ENCODE results near the gene RBM47.

The RBM47 gene

GRCh38 chr4:40586729-40587128, 42.9 kb downstream of the RBM47 start:
- no peak for DNase-seq (ENCODE audit: low read depth)

DNA sequence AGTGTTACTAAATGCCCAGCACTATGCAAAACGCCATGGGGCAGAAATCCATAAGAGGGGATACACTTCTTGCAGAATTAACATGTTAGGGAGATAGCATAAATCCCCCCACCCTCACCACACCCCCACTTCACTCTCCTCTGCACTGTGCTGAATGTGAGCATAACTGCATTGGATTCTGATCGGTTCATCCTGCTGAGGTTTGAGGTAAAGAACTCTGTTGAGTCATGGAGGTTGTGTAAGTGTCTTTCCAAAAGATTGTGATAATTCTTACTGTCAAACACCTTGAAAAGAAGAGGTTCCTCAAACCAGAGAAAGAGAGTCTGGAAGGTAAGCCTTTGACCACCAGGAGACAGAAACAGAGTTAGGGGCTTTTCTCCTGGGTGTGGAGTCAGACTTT, 43.6 kb downstream of the RBM47 start:
- DNase-seq (ENCODE audit: low read depth), result peak; percentile 79

DNA sequence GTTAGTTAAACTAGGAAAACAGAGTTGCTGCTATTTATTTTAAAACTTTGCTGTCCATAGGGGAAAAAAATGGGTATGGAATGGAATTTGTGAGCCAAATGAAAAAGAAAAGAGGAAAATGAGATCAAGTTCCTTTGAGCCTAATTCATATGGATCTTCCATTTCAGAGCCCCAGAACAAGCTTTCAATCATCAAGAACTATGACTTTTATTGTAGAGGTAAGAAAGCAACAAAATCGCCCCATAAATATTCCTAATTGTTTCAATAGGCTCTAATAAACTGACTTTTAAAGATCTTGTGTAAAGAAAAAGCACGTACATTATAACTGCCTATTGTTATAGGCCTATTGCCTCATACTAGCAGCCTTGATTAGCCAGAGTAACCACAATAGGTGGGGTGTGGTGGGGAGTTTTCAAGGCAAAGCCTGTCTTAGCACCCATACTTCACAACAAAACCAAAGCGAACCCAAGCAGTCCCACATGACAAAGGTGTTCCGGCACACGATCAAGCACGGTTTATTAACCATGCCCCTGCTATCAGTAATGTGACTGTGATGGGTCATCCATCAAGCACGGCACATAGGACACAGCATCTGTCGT, 44.4 kb downstream of the RBM47 start:
- DNase-seq (ENCODE audit: low read depth), result no peak

DNA sequence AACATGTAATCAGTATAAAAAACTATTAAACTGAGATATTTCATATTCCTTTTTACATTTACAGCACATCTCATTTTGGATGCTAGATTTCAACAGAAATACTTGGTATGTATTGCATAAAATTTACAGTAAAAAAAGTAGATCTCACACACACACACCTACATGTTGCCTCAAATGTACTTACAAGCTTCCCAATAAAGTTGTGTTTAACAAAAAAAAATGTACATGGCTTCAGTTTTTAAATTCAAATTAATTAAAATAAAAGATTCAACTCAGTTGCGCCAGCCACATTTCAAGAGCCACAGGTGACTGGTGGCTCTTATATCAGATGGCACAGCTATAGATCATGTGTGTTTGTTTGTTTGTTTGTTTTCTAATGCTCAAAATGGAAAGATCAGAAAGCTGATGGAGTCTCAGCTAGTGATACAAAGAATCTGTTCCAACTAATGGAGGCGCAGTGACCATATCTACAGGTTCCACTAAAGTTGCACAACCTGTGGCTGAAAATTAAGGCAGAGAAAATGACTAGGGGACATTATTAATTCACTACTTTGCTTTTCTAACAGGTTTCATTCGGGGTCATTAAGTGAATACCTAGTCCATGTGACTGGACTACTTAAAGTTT, 45.0 kb downstream of the RBM47 start:
- no peak for DNase-seq (ENCODE audit: low read depth)

- no peak for DNase-seq (ENCODE audit: low read depth)
Observed at GRCh38 chr4:40583850-40584439, 45.7 kb downstream of the RBM47 start.

- DNase-seq (ENCODE audit: low read depth), result no peak
Observed at GRCh38 chr4:40582413-40582812, 47.3 kb downstream of the RBM47 start.

- peak; percentile 69 for DNase-seq (ENCODE audit: low read depth)
Observed at GRCh38 chr4:40581254-40582140, 48.2 kb downstream of the RBM47 start.

DNA sequence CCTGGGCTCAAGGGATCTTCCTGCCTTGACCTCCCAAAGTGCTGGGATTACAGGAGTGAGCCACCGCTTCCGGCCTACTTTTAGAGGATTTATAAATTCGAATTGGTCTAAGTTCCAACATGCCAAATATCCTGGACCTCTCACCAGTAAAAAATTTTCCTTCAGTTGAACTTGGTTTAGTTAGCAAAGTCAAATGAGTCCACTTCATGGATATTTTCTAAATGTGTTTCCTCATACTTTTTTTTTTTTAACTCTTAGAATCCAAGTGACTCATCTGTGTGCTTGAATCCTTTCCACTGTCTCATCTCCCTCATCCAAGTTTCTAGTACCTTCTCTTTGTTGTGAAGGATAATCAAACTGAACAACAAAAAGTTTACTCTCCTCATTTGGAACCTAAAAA, 49.7 kb downstream of the RBM47 start:
- peak; percentile 90 for DNase-seq (ENCODE audit: low read depth)

- DNase-seq (ENCODE audit: low read depth), result peak; percentile 91
Observed at GRCh38 chr4:40577588-40578253, 51.9 kb downstream of the RBM47 start.

GRCh38 chr4:40576651-40577480, 52.8 kb downstream of the RBM47 start:
- DNase-seq (ENCODE audit: low read depth), result peak; percentile 95

GRCh38 chr4:40575846-40576245, 53.8 kb downstream of the RBM47 start:
- no peak for DNase-seq (ENCODE audit: low read depth)

DNA sequence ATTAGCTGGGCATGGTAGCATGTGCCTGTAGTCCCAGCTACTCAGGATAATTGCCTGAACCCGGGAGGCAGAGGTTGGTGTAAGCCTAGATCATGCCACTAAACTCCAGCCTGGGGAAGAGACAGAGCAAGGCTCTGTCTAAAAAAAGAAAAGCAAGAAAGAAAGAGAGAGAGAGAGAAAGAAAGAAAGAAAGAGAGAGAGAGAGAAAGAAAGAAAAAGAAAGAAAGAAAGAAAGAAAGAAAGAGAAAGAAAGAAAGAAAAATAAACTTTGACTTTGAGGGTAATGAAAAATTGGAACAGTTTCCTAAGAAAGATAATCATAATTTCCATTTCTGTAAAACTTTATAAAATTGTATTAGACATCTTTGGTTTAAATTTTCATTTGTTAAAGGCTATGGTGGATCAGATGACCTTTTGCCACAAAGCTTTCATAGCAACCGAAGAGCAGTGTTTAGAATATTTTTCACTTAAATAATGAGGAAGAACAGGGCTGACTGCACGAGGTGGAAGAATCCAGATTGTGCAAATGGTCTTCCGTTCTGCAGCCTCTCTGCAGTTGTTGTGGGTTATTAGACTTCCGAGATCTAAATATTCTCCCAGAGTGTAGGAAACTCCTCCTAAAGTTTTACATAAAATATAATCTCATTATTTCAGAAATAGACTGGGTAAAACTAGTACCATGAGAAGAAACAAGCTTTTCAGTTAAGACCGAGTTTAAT, 55.9 kb downstream of the RBM47 start:
- peak; percentile 75 for DNase-seq (ENCODE audit: low read depth)

DNA sequence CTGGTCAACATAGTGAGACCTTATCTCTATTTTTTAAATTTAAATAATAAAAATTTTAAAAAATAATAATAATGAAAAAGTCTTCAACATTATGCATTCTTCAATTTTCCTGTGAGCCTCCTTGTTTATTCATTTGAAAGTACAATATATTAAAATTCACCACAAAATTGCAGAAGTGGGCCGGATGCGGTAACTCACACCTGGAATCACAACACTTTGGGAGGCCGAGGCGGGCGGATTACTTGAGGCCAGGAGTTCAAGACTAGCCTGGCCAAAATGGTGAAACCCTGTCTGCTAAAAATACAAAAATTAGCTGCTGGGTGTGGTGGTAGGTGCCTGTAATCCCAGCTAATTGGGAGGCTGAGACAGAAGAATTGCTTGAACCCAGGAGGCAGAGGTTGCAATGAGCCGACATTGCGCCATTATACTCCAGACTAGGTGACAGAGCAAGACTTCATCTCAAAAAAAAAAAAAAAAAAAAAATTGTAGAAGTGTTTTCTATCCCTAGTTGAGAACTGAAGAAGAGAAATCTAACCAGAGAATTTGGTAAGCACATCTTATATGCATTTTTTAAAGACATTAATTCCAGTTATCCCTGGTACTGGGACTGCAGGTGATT, 56.9 kb downstream of the RBM47 start:
- DNase-seq (ENCODE audit: low read depth), result no peak

DNA sequence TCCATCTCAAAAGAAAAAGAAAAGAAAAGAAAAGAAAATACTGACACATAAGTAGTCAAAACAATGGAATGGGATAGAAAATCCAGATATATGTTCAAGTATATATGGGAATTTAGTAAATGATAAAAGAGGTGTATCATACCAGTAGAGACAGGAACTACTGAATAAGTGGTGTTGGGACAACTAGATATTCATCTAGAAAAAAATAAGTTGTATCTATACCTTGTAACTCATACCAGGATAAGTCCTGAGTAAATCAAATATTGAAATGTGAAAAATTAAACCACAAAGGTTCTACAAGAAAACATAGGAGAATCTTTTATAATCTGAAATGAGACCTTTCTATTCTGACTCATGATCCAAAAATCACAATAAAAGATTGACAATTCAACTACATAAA, 58.5 kb downstream of the RBM47 start:
- no peak for DNase-seq (ENCODE audit: low read depth)

DNA sequence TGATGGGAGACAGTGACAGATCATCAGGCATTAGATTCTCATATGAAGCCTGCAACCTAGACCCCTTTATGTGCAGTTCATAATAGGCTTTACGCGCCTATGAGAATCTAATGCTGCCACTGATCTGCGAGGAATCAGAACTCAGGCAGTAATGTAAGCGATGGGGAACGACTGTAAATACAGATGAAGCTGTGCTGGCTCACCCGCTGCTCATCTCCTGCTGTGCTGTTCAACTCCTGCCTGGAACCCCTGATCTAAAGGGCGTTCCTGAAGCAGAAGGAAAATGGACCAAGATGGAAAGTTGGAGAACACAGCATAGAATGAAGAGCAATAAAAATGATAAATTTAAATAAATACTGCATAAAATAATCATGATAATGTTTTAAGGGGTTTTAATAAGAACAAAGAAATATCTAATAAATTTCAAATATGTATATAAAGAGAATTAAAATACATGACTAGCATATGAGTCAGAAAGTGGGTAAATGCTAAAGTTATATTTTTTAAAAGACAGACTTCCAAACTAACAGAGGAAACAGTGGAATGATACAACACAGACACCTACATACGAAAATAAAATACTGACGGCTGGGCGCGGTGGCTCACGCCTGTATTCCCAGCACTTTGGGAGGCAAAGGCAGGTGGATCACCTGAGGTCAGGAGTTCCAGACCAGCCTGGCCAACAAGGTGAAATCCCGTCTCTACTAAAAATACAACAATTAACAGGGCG, 59.2 kb downstream of the RBM47 start:
- DNase-seq (ENCODE audit: low read depth), result no peak

DNA sequence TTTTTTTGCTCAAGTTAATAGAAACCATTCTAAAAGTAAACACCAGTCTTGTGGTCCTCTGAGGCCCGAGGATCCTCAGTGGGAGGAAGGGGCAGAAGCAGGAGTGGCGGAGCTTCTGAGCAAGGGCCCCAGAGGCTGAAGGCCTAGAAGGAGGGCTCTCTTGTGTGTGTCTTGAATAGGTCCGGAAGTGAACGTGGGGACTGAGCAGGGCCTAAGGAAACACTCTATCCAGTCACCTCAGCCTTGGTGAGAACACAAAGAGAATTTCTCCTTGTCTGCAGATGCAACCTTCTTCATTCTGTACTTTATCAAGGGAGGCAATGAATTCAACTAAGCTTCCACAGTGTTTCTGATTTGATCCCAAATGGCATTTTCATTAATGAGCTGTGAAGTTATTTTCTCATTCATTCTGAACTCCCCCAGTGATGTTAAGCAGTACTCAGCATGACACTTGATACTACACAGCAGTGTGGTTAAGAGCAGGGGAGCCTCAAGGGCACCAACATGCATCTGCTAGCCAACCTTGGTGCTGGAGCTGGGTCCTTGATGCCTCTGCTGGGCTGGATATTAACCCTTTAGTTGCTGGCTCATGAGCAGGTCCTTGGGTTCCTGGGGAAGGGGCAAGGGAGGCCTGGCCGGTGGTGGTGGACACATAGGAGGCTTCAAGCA, 64.7 kb downstream of the RBM47 start:
- peak; percentile 94 for DNase-seq (ENCODE audit: low read depth)

DNA sequence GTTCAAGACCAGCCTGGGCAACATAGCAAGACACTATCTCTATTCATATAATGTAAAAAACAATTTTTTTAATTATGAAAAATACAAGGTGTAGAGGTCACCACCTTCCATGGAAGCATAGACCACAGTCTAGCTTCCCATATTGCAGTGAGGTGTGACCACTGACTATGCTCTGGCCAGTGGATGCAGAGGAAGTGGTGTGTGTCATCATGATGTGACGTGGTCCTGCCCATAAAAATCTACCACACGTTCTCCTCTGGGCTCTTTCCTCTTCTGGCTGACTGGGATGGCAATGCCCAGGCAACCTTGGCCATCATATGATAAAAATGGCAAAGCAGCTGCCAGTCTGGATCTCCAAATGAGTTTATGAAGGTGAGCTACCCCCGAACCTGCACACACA, 65.7 kb downstream of the RBM47 start:
- no peak for DNase-seq (ENCODE audit: low read depth)

DNA sequence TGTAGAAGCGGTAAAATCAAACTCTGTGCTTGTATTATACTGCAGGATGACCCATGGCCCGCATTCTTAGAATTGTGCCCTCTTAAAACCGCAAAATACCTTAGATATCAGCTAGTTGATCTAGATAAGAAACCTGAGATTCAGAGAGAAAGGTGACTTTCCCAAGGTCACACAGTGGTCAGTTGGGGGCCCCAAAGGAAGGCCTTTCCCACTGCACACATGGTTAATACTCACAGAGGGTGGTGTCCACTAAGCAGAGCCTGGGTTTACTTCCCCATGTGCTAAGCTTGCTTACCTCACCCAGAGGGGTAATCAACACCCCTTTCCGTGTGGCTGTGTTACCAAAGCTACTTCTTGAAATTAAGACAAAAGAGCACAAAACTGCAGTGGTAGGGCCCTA, 66.3 kb downstream of the RBM47 start:
- peak; percentile 67 for DNase-seq (ENCODE audit: low read depth)

DNA sequence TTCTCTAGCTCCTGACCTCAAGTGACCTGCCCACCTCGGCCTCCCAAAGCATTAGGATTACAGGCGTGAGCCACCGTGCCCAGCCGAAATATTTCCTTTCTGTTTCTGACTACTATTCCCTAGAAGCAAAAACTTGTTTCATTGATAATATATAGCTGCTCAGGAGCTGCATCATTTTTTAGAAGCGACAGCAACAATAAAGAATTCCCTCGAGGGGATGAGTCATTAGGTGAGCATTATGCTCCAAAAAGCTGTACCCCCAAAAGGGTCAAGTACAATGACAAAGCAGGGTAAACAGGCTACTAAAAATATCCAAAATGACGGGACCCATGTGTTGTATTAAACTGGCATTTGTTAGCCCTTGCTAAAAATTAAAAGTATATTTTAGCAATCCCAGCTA, 67.0 kb downstream of the RBM47 start:
- no peak for DNase-seq (ENCODE audit: low read depth)

All from amniotic epithelial cell (primary cell).